ENCODE data around the gene HCAR1. TPM values are rescaled to one million over a fixed set of nuclear protein-coding genes. Genes with fewer than 3 reads are reported as not detected.

The HCAR1 gene
- total and polyA plus RNA-seq, 2 of the 4 experiments (the other 2 are of a cell fraction): 0.03 TPM; not detected in 1

DNA sequence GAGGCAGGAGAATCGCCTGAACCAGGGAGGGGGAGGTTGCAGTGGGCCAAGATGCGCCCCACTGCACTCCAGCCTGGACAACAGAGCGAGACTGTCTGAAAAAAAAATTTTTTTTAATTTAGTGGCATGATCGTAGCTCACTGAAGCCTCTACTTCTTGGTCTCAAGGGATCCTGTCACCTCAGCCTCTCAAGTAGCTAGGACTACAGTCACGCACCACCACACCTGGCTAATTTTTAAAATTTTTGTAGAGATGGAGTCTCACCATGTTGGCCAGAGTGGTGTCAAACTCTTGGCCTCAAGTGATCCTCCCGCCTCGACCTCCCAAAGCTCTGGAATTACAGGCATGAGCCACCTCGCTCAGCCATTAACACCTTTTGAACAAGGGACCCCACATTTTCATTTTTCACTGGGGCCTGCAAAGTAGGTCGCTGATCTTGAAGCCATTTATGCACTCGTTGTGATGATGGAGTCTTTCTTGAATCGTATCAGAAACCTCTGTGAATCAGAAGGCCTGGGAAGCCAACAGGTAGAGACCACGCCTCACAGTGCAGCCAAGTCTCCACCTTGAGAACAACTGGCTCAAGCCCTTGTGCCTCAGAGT is 5.9 kb downstream of the HCAR1 start:
- Histone ChIP-seq H3K4me1 (ENCODE audit: control insufficient read depth, insufficient read depth, low read length) (peaks cover 2% of the 10 kb centered on the region; the same call in 1 of the 2 replicates), H3K4me2 (ENCODE audit: low read depth, low read length) (no peak overlapping the region), H3K27me3 (ENCODE audit: control insufficient read depth, insufficient read depth, low read length) (peaks cover 19% of the 10 kb centered on the region), H4K20me1 (ENCODE audit: insufficient read depth, low read length) (no peaks in the 10 kb centered on the region), H3K56ac (ENCODE audit: extremely low read depth, insufficient read depth, low read length) (no peak overlapping the region), H3K4ac (ENCODE audit: low read depth, low read length) (no peak overlapping the region), H3K9me3 (ENCODE audit: control insufficient read depth, insufficient read depth, low read length) (no peaks in the 10 kb centered on the region), H2BK20ac (ENCODE audit: low read depth, low read length) (no peak overlapping the region), H2AK9ac (replicated peaks; ENCODE audit: low read depth, low read length, poor library complexity) (no peak overlapping the region), H3K9ac (ENCODE audit: low read depth, low read length) (no peak overlapping the region), H4K8ac (ENCODE audit: low read depth in 2 of 2, low read length in 2 of 2) (no peak overlapping the region), H3K23ac (ENCODE audit: low read depth, low read length) (no peak overlapping the region), H3K14ac (replicated peaks; ENCODE audit: low read depth, low read length) (no peak overlapping the region), H3K9me1 (ENCODE audit: insufficient read depth, low read length) (0 out of 2 replicates have a peak, but pooled peaks cover 3% of the 10 kb centered on the region), H3K36me3 (ENCODE audit: control insufficient read depth, insufficient read depth, low read length) (no peaks in the 10 kb centered on the region), H3K27ac (ENCODE audit: insufficient read depth, low read length) (no peak overlapping the region), H4K5ac (ENCODE audit: low read depth, low read length) (no peak overlapping the region), H3K79me1 (ENCODE audit: low read depth in 1 of 2, low read length in 2 of 2) (no peaks in the 10 kb centered on the region), H2BK15ac (ENCODE audit: low read depth, low read length) (no peak overlapping the region), H3K18ac (ENCODE audit: low read depth, low read length) (no peak overlapping the region), H2AFZ (replicated peaks; ENCODE audit: low read length, poor library complexity) (no peak overlapping the region), H2BK120ac (ENCODE audit: low read depth, low read length) (no peak overlapping the region), H2AK5ac (ENCODE audit: low read depth, low read length) (no peak overlapping the region), H2BK5ac (ENCODE audit: low read depth, low read length, poor library complexity, severe bottlenecking) (no peak overlapping the region), H3K4me3 (ENCODE audit: insufficient read depth, low read depth, low read length) (no peak overlapping the region), H4K91ac (ENCODE audit: insufficient read depth, low read depth, low read length) (no peak overlapping the region)
- 77% methylated on average over 7 of the region's 12 CpGs; no CpG with 5 or more reads in 1 of the 2 experiments for WGBS, 2 experiments (ENCODE audit: extremely low coverage in 2 of 2, insufficient read length in 1 of 2)
- POLR2A ChIA-PET (ENCODE audit: unreplicated experiment): no interaction called here
- DNase-seq (no peak), ATAC-seq (ENCODE audit: low read depth) (no peak)
- BruUV-seq (replicated peaks): no TSS peak
- no peak for TF ChIP-seq MAFK (IDR thresholded peaks at IDR 0.05; ENCODE audit: low read depth, low read length)
- TF ChIP-seq, protein P1, sequence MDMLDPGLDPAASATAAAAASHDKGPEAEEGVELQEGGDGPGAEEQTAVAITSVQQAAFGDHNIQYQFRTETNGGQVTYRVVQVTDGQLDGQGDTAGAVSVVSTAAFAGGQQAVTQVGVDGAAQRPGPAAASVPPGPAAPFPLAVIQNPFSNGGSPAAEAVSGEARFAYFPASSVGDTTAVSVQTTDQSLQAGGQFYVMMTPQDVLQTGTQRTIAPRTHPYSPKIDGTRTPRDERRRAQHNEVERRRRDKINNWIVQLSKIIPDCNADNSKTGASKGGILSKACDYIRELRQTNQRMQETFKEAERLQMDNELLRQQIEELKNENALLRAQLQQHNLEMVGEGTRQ (IDR thresholded peaks at IDR 0.05; ENCODE audit: low read depth, low read length): no peak
- TF ChIP-seq BHLHE40 (IDR thresholded peaks at IDR 0.05; ENCODE audit: low read depth, low read length): no peak
- TF ChIP-seq MAZ (IDR thresholded peaks at IDR 0.05; ENCODE audit: borderline replicate concordance, low read depth, low read length): no peak
- TF ChIP-seq, protein P2, sequence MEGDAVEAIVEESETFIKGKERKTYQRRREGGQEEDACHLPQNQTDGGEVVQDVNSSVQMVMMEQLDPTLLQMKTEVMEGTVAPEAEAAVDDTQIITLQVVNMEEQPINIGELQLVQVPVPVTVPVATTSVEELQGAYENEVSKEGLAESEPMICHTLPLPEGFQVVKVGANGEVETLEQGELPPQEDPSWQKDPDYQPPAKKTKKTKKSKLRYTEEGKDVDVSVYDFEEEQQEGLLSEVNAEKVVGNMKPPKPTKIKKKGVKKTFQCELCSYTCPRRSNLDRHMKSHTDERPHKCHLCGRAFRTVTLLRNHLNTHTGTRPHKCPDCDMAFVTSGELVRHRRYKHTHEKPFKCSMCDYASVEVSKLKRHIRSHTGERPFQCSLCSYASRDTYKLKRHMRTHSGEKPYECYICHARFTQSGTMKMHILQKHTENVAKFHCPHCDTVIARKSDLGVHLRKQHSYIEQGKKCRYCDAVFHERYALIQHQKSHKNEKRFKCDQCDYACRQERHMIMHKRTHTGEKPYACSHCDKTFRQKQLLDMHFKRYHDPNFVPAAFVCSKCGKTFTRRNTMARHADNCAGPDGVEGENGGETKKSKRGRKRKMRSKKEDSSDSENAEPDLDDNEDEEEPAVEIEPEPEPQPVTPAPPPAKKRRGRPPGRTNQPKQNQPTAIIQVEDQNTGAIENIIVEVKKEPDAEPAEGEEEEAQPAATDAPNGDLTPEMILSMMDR (conservative IDR thresholded peaks at IDR 0.05; ENCODE audit: low read depth, low read length): no peak
- intact Hi-C loops (cut with micrococcal nuclease): no loop called here
- dilution Hi-C loops (cut with HindIII; ENCODE audit: low sequenced_read_pairs, unreplicated experiment): no loop called here
- CTCF ChIA-PET: no interaction called here
- in situ Hi-C loops (cut with MboI; ENCODE audit: low sequenced_read_pairs): no loop called here

All from IMR-90 (cell line).